Prostate gland (tissue), 2 donors: ENCODE data around the gene MUSTN1. TPM values are rescaled to one million over a fixed set of nuclear protein-coding genes. Genes with fewer than 3 reads are reported as not detected.

Experiments
- DNase-seq: peaks from one replicate; pipeline ENCODE4 v3.0.0-alpha.2; 2019; ENCODE audit warnings: low spot score
- H3K27ac ChIP-seq, 2 donors: fragments of 200-600 bp; sonication (generic); 2 replicates each; pipeline ENCODE4 v1.5.1; 2017 to 2019
- H3K27me3 ChIP-seq: fragments of 200-600 bp; sonication (generic); replicated peaks from 2 replicates; pipeline ENCODE4 v1.5.1; 2019; ENCODE audit not compliant: insufficient read depth
- H3K36me3 ChIP-seq, 2 donors: fragments of 200-600 bp; sonication (generic); 1 replicate in 1 of 2; 2 replicates in 1 of 2; pipeline versions ENCODE4 v1.5.1 to v1.8.1; 2017 to 2019
- H3K4me1 ChIP-seq: fragments of 200-600 bp; sonication (generic); replicated peaks from 2 replicates; pipeline ENCODE4 v1.5.1; 2019
- H3K4me3 ChIP-seq, 2 donors: fragments of 200-600 bp; sonication (generic); 2 replicates each; pipeline ENCODE4 v1.5.1; 2017 to 2019
- H3K9me3 ChIP-seq: fragments of 200-600 bp; sonication (generic); 2 replicates; pipeline ENCODE4 v1.5.1; 2017
- POLR2A ChIP-seq: fragments of 450-650 bp; IDR thresholded peaks from one replicate; pipeline ENCODE4 v1.6.1; 2016; ENCODE audit warnings: antibody characterized with exemption, mild to moderate bottlenecking
- POLR2AphosphoS5 ChIP-seq: sonication (generic); formaldehyde crosslinking; IDR thresholded peaks from one replicate; pipeline ENCODE4 v1.6.1; 2017; ENCODE audit warnings: antibody characterized with exemption
- WGBS: methylation state at CpG from one replicate; pipeline ENCODE4 v1.1.5; 2018; 5-methylcytosine and 5-hydroxymethylcytosine counted together
- intact Hi-C: fragments of 100-400 bp; cut with DNase I; formaldehyde crosslinking; loops from one replicate; pipeline ENCODE4 v1.14.2; 2022
- total RNA-seq, 2 donors: library from RNA; depleted of rRNA; stranded (reverse); fragments of >200 nt; gene quantifications; one replicate each; pipeline ENCODE4 v1.1.0, GENCODE V29; 2016
- TF ChIP-seq, protein P1 (sequence below), 4 experiments: fragments of 200-600 bp in 2 of 4; fragments of 450-650 bp in 2 of 4; sonication (generic) in 2 of 4; IDR thresholded peaks; 1 replicate in 3 of 4; 2 replicates in 1 of 4; pipeline ENCODE4 v1.5.1; 2016 to 2019; ENCODE audit warnings: antibody characterized with exemption in 4 of 4, mild to moderate bottlenecking in 2 of 4, moderate library complexity in 2 of 4

Gene MUSTN1
- total RNA-seq, 2 donors from 2014 or later = 10.5 to 14.4 TPM

DNA sequence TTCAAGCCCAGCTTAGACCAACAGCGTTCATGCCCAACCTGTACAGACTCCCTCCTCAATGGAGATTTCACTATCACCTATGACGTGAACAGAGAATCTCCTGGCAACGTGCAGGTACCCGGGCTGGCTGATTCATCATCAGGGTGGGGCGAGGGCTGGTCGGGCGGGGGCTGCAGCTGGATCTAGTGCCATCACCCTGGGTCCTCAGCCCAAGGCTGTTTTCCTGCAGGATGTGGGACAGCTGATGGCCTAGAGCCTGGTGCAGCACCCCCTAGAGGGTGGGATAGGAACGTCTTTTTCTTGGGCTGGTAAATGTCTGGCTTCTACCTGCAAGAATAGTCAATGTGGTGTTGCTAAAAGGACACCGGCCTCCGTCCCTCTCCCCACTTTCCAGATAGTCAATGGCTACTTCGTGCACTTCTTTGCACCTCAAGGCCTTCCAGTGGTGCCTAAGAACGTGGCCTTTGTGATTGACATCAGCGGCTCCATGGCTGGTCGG, 35.8 kb downstream of the MUSTN1 start:
- no peak overlapping the region for H3K4me3 ChIP-seq
- no peak overlapping the region for H3K27ac ChIP-seq
- TF ChIP-seq, protein P1, sequence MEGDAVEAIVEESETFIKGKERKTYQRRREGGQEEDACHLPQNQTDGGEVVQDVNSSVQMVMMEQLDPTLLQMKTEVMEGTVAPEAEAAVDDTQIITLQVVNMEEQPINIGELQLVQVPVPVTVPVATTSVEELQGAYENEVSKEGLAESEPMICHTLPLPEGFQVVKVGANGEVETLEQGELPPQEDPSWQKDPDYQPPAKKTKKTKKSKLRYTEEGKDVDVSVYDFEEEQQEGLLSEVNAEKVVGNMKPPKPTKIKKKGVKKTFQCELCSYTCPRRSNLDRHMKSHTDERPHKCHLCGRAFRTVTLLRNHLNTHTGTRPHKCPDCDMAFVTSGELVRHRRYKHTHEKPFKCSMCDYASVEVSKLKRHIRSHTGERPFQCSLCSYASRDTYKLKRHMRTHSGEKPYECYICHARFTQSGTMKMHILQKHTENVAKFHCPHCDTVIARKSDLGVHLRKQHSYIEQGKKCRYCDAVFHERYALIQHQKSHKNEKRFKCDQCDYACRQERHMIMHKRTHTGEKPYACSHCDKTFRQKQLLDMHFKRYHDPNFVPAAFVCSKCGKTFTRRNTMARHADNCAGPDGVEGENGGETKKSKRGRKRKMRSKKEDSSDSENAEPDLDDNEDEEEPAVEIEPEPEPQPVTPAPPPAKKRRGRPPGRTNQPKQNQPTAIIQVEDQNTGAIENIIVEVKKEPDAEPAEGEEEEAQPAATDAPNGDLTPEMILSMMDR (IDR thresholded peaks at IDR 0.05) = no peak
- TF ChIP-seq POLR2A = no peak
- TF ChIP-seq POLR2AphosphoS5 = no peak
- H3K27me3 ChIP-seq = no peaks in the 10 kb centered on the region
- 65% methylated on average over 14 of the region's 14 CpGs for WGBS
- H3K36me3 ChIP-seq = no peaks in the 10 kb centered on the region
- intact Hi-C loops = no loop called here
- no peaks in the 10 kb centered on the region for H3K4me1 ChIP-seq
- DNase-seq = no peak
- no peaks in the 10 kb centered on the region for H3K9me3 ChIP-seq

DNA sequence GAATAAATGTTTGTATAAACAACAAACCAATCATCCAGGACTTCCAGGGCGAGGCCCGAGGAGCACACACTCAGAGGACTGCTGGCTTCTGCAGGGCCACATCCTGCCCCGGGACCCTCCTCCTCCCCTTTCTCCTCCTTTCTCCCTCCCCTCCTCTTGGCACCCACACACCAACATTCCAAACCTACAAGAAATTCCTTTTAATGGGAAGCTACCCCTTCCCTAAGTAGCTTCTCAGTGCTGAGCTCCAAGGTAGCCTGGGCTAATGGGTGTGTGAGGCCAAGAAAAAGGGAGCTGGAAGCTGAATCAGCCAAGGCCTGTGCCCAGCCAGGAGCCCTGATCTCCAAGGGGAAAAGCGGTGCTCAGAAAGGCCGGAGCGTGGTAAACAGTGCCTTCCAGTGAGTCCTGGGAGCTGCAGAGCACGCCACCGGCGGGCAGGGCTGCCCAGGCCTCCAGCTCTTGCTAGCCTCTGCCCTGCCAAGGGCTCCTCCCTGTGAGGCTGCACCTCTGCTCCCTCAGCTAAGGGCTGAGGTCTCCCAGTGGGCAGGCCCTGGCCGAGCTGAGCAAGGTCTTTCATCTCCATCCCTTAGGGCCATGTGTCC, 36.3 kb downstream of the MUSTN1 start:
- 73% methylated on average over 10 of the region's 10 CpGs for WGBS
- H3K4me3 ChIP-seq = no peak overlapping the region
- no peaks in the 10 kb centered on the region for H3K4me1 ChIP-seq
- H3K27me3 ChIP-seq = no peaks in the 10 kb centered on the region
- DNase-seq = no peak
- H3K36me3 ChIP-seq = no peaks in the 10 kb centered on the region
- intact Hi-C loops = no loop called here
- no peak overlapping the region for H3K27ac ChIP-seq
- no peaks in the 10 kb centered on the region for H3K9me3 ChIP-seq
- TF ChIP-seq POLR2AphosphoS5 (no peak), POLR2A (no peak)
- TF ChIP-seq, protein P1 (IDR thresholded peaks at IDR 0.05) = no peak

DNA sequence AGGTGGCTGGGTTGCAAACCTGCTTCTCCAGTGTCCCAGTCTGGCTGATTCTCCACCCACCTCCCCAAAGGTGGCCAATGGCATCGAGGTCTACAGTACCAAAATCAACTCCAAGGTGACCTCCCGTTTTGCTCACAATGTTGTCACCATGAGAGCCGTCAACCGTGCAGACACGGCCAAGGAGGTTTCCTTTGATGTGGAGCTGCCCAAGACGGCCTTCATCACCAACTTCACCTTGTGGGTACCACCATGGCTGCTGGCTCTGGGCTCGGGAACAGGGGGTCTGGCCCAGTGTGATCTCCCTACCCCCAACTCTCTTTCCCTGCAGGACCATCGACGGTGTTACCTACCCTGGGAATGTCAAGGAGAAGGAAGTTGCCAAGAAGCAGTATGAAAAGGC, 38.4 kb downstream of the MUSTN1 start:
- intact Hi-C loops = no loop called here
- H3K4me3 ChIP-seq = no peak overlapping the region
- H3K27me3 ChIP-seq = no peaks in the 10 kb centered on the region
- H3K36me3 ChIP-seq = no peaks in the 10 kb centered on the region
- no peak for TF ChIP-seq POLR2AphosphoS5
- TF ChIP-seq, protein P1 (IDR thresholded peaks at IDR 0.05) = no peak
- TF ChIP-seq POLR2A = no peak
- DNase-seq = no peak
- no peaks in the 10 kb centered on the region for H3K9me3 ChIP-seq
- WGBS = 89% methylated on average over 9 of the region's 9 CpGs
- no peak overlapping the region for H3K27ac ChIP-seq
- no peaks in the 10 kb centered on the region for H3K4me1 ChIP-seq

DNA sequence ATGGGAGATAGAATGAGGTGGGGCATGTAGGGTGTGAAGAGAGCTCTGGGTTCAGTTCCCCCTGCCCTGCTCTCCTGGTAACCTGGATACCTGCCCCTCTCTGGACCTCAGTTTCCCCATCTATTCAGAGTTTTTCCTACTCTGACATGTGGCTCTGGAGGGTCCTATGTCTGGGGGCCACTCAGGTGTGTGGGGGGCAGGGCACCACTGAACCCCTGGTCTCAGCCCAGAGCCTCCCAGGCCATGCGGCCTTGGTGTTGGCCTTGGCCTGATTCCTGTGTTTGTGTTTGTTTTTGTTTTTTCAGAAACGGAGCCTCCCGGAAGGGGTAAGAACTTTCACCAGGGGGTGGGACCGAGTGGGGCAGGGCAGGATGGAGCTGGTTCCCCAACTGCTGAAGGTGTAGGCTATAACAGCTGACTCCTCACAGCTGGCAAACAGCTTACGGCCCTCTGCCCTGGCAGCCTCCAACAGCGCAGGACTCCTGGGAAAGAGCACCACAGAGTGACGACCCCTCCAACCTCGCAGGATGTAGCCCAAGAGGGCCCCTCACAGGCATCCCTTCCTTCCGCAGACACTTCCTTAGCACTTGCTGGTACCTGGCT, 39.4 kb downstream of the MUSTN1 start:
- no peak for DNase-seq
- Histone ChIP-seq H3K27me3 (no peaks in the 10 kb centered on the region), H3K9me3 (no peaks in the 10 kb centered on the region), H3K4me1 (no peaks in the 10 kb centered on the region), H3K4me3 (no peak overlapping the region), H3K36me3 (no peaks in the 10 kb centered on the region), H3K27ac (no peak overlapping the region)
- intact Hi-C loops = no loop called here
- TF ChIP-seq POLR2A (no peak), POLR2AphosphoS5 (no peak)
- TF ChIP-seq, protein P1 (IDR thresholded peaks at IDR 0.05) = no peak
- WGBS = 50% methylated on average over 9 of the region's 9 CpGs

DNA sequence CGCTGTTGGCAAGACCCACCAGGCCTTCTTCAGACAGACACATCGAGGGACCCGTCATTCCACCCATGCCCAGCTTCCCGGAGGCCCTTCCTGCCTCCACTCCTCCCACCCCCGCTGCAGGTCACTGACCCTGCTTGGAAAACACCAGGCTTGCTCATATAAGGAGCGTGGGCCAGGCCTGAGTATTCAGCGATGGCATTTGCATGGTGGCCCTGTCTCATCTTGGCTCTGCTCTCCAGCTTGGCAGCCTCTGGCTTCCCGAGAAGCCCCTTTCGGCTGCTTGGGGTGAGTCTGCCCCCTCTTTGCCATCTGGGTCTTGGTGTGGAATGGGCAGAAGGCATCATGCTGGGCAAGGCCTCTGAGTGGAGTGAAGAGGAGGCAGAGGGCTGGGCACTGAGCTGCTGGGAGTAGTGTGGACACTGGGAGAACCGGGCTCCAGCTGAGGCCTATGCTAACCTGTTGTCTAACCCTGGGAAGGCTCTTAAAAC, 40.2 kb downstream of the MUSTN1 start, which contains the start of gene ITIH3:
TSS of gene ITIH3 (plus strand) at position 185 of the 488 bp plus-strand sequence. CDS start at position 193, 8 bp downstream.
- Histone ChIP-seq H3K27ac (no peak within 1 kb of the TSS), H3K9me3 (no peaks in the 10 kb centered on the region), H3K4me3 (no peak within 1 kb of the TSS), H3K4me1 (no peaks in the 10 kb centered on the region), H3K36me3 (no peaks in the 10 kb centered on the region), H3K27me3 (no peaks in the 10 kb centered on the region)
- no peak for TF ChIP-seq POLR2A
- TF ChIP-seq, protein P1 (IDR thresholded peaks at IDR 0.05) = no peak
- no peak for TF ChIP-seq POLR2AphosphoS5
- no peak for DNase-seq
- intact Hi-C loops = no loop called here
- WGBS = 77% methylated on average over 10 of the region's 10 CpGs
